Fibroblast of skin of right biceps (primary cell): ENCODE measurements around the gene ARL4A.

Experiments used
- DNase-seq: peaks from one replicate; pipeline ENCODE4 v3.0.0-alpha.2; 2013

ARL4A gene

DNA sequence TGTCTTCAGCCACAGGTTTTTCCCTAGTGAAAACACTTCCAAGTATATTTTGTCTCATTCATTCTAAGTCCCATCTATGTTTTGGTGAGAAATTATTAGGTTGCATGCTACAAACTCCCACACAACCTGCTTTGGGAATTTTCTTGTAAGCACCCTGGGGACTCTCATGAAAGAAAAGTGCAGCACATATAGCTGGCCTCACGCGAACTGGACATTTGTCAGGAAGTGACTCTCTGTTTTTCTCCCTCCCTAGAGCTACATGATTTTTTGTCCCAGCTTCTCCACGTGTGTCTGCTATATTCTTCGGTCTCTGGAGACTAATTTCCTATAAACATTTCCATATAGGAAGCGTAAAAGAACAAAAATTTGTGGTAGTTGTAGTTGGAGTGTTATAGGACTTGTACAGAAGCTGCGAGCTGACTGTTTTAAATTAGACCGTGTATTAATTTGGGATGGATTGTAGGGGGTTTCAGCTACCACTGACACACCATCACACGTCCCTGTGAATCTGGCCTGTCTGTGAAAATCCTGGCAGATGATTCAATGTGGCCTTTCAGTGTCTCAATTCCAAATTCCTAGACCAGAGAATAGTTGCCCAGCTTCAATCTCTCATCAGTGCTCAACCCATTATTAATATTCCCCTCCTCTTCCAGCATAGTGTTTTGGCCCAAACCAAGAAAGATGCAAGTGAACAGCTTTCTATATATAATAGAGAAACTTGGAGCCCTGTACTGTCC lies 40.2 kb downstream of the ARL4A start:
- peak; percentile 39 for DNase-seq

- DNase-seq = no peak
Measured at GRCh38 chr7:12728192-12728538, 40.7 kb downstream of the ARL4A start.

- DNase-seq = no peak
Measured at GRCh38 chr7:12729112-12729511, 41.7 kb downstream of the ARL4A start.

GRCh38 chr7:12730523-12730922 lies 43.1 kb downstream of the ARL4A start:
- DNase-seq = no peak

GRCh38 chr7:12731214-12731656 lies 43.8 kb downstream of the ARL4A start:
- no peak for DNase-seq

DNA sequence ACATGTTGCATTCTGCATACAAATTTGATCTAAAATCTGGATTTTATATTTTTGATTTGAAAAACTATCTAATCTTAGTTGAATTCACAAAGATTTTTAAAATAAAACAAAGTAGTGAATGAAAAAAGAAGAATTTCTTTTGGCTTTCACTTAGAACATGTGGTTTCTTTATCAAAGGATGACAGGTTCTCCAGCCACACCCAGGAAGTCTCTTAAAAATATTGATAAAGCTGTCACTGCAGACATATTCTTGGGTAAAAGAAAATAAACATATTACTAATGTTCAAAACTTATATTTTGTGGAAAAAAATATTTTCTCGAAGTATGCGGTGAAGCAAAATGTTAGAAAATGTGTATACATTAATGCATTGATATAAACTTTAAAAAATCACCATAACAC lies 44.3 kb downstream of the ARL4A start:
- no peak for DNase-seq

GRCh38 chr7:12732428-12732827 lies 45.0 kb downstream of the ARL4A start:
- DNase-seq = no peak

- no peak for DNase-seq
Measured at GRCh38 chr7:12735923-12736322, 48.5 kb downstream of the ARL4A start.

DNA sequence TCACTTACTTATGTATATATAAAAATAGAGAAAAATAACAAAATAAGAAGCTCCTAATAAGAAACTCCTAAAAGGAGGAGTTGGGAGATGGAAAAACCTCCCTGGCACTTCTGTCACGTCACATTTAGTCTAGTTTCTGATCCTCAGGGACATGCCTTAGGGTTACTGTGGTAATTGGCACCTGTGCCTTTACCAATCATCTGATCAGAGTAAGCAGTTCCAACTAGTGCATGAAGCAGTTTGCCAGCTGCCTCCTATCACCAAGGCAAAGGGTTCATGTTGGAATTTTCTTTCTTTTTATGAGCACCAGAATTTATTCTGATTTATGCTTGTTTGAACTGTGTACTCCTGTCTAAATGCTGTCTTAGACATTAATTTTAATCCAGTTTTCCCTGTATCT lies 49.9 kb downstream of the ARL4A start:
- no peak for DNase-seq

GRCh38 chr7:12737836-12738235 lies 50.4 kb downstream of the ARL4A start:
- no peak for DNase-seq

- no peak for DNase-seq
Measured at GRCh38 chr7:12738665-12739064, 51.2 kb downstream of the ARL4A start.
